Left kidney (tissue), 2 donors: ENCODE results near the gene IDH3G. TPM values are rescaled to one million over a fixed set of nuclear protein-coding genes. Genes with fewer than 3 reads are reported as not detected.

ENCODE experiments used
- DNase-seq: peaks from one replicate; pipeline ENCODE4 v3.0.0-alpha.2; 2013
- polyA plus RNA-seq: library from polyadenylated mRNA; unstranded; fragments of 120-200 nt; gene quantifications from one replicate; pipeline ENCODE4 v1.2.1, GENCODE V29; 2013; ENCODE audit not compliant: insufficient read length

IDH3G gene
- polyA plus RNA-seq, 1 donor = 70.1 TPM

- DNase-seq = no peak
These were observed 20.2 kb downstream of the IDH3G start for GRCh38 chrX:153773741-153774575.

- no peak for DNase-seq
These were observed 21.0 kb downstream of the IDH3G start for GRCh38 chrX:153773218-153773611.

- no peak for DNase-seq
These were observed 21.6 kb downstream of the IDH3G start for GRCh38 chrX:153772316-153773217.

GRCh38 chrX:153771415-153772315 lies 22.5 kb downstream of the IDH3G start:
- DNase-seq = no peak

GRCh38 chrX:153770601-153771414 lies 23.4 kb downstream of the IDH3G start:
- no peak for DNase-seq

GRCh38 chrX:153769865-153770600 lies 24.1 kb downstream of the IDH3G start:
- no peak for DNase-seq

- no peak for DNase-seq
These were observed 24.9 kb downstream of the IDH3G start for GRCh38 chrX:153769158-153769864.

GRCh38 chrX:153768311-153769157 lies 25.6 kb downstream of the IDH3G start:
- DNase-seq = no peak

- no peak for DNase-seq
These were observed 26.5 kb downstream of the IDH3G start for GRCh38 chrX:153767674-153768055.

GRCh38 chrX:153766871-153767673 lies 27.1 kb downstream of the IDH3G start:
- DNase-seq = no peak

- DNase-seq = no peak
These were observed 27.9 kb downstream of the IDH3G start for GRCh38 chrX:153766098-153766817.

- DNase-seq = no peak
These were observed 28.8 kb downstream of the IDH3G start for GRCh38 chrX:153765138-153766079.

GRCh38 chrX:153764786-153765137 lies 29.4 kb downstream of the IDH3G start:
- DNase-seq = no peak

GRCh38 chrX:153763989-153764755 lies 30.0 kb downstream of the IDH3G start, which contains the start of gene PLXNB3:
Gene PLXNB3, plus strand, starts transcription at chrX:153764249. Its CDS starts 1,287 bp downstream, at chrX:153765536.
- DNase-seq = peak; percentile 58

GRCh38 chrX:153763298-153763932 lies 30.8 kb downstream of the IDH3G start:
- DNase-seq = no peak
